Measurements from ENCODE around the gene CCDC88C.

Gene CCDC88C

GRCh38 chr14:91397965-91398591 is 19.5 kb downstream of the CCDC88C start:
- DNase-seq, result no peak

- peak; percentile 68 for DNase-seq
Observed at GRCh38 chr14:91396959-91397815, 20.4 kb downstream of the CCDC88C start.

DNA sequence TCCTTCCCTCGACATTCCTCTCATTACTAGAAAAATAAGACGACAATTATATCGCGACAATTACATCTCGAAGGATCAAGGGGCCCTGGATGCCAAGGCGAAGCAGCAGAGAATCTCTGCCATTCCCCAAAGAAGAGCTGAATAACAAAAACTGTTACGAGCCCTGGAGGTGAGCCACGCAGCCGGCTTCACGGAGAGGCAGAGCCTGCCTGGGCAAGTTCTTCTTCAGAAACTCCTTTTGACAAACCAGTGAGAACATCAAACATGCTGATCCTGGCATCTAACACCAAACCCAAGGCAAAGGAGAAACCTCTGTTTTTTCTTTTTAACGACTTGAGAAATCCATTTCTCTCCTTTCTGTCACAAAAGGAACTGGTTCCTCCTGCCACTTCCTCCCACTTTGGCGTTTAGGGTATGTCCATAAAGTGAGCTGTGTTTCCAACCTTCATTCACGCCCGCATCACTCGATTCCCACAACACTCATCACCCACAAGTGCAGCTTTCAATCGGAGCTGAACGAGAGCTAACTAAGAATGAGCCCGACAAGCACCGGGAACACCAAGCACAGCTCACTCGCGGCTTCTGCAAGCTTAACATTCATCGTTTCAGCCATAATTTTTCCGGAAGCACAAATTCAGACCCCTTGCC is 21.5 kb downstream of the CCDC88C start:
- no peak for DNase-seq

GRCh38 chr14:91395466-91395865 is 22.2 kb downstream of the CCDC88C start:
- DNase-seq, result no peak

DNA sequence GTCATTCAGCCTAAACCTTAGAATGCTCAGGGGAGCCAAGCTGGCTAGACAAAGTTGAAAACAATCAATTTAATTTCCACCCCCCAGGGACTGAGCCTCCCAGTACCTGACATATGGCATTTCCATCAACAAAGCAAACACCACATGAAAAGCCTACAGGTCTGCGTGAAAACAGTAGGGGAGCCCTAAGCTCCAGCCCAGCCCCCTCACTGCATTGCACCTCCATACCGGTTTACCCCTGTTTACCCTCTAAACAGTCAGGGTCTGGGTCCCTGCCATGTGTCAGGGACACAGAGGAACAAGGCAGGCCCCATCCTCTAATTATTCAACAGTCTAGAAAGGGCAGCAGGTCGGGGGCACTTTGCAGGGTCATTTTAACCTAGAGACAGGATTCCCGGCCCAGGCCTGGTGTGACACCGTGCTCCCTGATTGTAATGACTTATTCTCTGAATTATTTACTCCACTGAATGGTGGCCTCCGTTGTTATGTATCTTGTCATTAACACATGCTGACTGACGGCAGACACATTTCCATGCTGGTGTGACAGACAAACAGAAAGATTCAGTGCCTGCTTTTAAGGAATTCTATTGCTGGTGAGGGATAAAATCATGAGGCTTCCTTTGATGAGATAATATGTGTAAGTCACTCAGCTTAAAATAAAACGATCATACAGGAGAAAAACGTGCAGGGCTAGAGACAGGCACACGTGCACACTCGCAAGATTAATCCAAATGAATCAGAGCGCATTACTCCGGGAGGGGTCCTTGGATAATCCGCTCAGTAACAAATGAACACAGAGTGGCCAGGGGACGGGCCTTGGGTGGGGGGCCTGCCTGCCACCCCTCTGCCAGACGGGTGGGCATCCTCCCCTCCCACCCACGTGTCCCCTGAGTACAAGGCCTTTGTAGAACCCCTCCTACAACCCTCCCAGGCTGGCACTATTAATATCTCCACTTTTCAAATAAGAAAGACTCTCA is 23.2 kb downstream of the CCDC88C start:
- no peak for DNase-seq

DNA sequence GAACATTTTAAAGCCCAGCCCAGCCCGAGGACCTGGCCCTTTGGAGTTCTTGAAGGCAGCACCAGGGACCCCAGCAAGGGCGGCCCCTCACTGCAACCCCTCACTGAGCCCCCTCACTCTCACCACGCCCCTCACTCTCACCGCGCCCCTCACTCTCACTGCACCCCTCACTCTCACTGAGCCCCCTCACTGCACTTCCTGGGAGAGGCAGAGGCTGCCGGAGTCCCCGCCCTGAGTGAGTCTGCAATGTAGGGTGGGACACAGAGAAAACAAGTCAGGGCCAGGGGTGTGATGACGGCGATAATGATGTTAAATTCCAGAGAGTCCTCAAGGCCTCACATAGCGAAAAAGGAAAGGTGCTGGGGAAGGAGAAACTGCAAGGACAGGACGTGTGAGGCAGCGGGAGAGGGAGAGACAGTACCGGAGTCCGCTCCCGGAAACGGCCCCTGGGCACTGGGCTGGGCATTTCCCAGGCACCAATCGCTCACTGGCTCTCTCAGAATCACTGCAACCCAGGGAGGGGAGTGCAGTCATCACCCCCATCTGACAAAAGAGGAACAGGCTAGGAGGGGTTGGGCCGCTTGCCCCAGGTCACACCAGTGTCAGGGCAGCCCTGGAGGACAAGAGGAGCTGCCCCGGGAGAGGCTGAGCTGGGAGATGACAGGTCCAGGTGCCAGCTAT is 24.9 kb downstream of the CCDC88C start:
- no peak for DNase-seq

GRCh38 chr14:91390165-91390778 is 27.3 kb downstream of the CCDC88C start:
- no peak for DNase-seq

GRCh38 chr14:91389150-91389549 is 28.5 kb downstream of the CCDC88C start:
- DNase-seq, result no peak

GRCh38 chr14:91388551-91388975 is 29.1 kb downstream of the CCDC88C start:
- no peak for DNase-seq

- no peak for DNase-seq
Observed at GRCh38 chr14:91387951-91388381, 29.7 kb downstream of the CCDC88C start.

- no peak for DNase-seq
Observed at GRCh38 chr14:91387169-91387835, 30.3 kb downstream of the CCDC88C start.

DNA sequence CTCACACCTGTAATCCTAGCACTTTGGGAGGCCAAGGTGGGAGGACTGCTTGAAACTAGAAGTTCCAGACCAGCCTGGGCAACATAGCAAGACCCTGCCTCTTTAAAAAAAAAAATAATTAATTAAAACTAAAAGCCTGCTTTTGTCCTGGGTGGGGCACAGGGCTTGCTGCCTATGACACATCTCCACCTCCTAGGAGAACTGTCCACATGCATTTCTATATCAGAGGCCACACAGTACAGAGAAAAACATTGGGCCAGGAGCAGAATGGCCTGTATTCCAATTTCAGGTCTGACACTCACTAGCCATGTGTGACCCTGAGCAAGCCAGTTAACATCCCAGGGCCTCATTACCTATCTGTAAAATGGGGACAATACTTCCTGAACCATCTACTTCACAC is 31.9 kb downstream of the CCDC88C start:
- DNase-seq, result no peak

DNA sequence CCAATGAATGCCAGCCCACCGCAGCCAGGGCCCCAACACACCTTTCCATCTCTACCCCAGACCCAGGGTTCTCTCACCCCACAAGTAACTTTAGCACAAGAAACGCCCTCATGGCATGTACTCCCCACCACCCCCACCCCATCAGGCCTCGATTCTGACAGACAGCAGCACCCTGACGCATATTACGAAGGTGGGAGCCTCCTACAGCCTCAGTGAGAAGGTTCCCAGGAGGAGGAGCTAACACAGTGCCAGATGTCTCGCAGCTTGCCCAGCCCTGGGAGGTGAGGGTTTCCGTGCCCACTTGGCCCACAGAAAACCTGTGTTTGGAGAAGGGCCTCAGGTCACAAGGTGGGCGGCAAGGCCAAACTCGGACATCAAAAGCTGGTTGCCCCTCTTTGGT is 32.4 kb downstream of the CCDC88C start:
- DNase-seq, result no peak

GRCh38 chr14:91383439-91383838 is 34.2 kb downstream of the CCDC88C start:
- DNase-seq, result no peak

DNA sequence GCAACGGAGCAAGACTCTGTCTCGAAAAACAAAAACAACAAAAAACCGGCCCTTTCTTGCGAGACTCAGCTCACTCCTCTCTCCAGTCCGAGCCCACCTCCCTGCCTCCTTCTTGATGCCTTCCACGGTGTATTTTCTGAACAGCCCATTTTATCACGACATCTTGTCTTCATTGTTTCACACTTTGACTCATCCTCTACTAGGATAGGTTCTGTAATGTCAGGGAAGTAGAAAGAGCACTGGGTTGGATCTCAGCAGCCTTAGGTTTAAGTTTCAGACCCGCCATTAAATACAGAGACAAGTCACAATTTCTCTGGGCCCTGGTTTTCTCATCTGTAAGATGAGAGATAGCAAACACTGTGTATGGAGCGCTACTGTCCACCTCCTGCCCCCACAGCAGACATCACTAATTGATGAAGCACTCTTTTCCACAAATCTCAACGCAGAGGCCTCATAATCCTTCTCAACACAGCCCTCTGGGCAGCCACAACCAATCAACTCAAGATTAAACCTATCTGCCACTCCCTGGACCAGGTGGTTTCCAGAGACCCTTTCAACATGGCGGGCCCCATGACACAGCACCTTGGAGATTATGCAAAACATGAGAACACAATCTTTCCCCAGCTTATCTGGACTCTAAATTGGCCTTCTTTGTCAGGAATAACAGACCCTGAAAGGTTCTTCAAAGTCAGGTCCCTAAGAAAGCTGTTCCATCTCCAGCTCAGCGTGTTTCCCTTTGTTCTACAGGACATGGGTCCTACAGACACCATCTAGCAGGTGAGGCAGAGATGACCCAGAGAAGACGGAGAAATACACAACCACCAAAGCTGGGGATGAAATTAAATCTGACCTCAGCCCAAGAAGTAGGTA is 35.6 kb downstream of the CCDC88C start:
- no peak for DNase-seq

GRCh38 chr14:91380610-91381371 is 36.8 kb downstream of the CCDC88C start:
- no peak for DNase-seq

DNA sequence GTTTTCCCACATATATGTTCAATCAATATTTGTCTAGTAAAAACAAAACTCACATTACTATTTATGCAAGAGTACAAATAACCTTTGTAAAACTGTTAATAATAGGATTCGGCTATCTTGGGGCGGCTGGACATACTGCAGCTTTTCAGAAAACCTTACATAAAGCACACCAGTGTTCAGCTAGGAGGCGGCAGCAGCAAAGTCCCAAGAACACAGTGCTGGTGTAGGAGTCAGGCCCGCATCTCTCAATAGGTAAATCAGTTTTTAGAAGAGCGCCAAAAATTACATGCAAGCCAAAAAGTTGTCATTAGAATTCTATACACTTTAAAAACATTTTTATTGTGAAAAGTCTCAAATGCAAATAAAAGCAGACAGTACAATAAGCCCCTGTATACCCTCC is 37.5 kb downstream of the CCDC88C start:
- no peak for DNase-seq

GRCh38 chr14:91379579-91379932 is 38.1 kb downstream of the CCDC88C start:
- DNase-seq, result no peak

DNA sequence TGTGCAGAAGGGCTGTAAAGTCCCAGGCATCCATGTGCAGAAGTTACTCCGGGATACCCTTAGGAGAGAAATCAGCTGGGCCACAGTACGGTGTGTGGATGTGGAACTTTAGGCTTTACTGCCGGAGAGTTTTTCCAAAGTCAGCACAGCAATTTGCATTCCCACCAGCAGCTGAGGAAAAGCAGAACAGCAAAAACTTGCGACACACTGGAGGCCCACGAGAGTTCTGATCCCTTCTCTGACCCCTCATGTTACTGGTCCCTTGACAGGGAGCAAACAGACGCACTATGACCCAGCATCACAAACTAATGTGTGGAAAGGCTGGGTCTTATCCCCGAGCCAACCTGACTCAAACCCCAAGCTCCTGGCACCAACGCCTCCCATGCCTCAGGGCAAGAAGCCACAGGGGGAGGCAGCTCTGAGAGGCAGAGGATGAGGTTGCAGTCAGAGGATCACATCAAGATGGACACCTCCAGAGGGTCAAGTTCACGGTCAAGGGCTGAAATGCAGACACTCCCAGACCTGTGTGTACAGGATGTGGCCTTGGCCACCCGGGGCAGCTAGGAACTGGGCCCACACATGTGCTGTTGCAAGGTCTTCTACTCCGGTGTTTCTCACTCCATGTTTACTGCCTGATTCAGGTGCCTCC is 38.6 kb downstream of the CCDC88C start:
- no peak for DNase-seq
